DMS114 treated with DMSO at 0.1 percent for 48 hours (cell line): Measurements from ENCODE around the gene CDC42BPB.
"Not testable (repeated sequence)": the region's sequence is repeated elsewhere in the genome, so short reads cannot be mapped to it uniquely, and the experiment has no call there.

Experiments
- DNase-seq: peaks from one replicate; lab custom pipeline; 2025; ENCODE audit not compliant: unreplicated experiment; lab: John Stamatoyannopoulos, UW

CDC42BPB gene

DNA sequence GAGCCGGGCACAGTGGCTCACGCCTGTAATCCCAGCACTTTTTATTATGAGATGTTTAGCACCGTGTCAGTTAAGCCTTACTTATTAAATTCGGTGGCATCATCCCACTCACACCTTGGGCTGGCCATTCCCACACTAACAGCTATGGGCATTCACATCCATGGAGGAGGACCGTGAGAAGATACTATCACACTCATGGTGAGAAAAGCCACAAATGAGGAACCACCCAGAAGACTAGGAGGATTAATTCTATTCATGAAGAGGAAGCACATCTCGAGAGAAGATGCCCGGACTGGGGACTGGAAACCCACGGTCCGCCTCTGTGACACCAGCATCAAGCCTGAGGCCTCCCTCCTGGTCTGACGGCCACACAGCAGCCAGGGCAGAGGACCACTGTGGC is 4.9 kb downstream of the CDC42BPB start:
- DNase-seq = no peak

- no peak for DNase-seq
These were observed 6.4 kb downstream of the CDC42BPB start for GRCh38 chr14:103050935-103051334.

DNA sequence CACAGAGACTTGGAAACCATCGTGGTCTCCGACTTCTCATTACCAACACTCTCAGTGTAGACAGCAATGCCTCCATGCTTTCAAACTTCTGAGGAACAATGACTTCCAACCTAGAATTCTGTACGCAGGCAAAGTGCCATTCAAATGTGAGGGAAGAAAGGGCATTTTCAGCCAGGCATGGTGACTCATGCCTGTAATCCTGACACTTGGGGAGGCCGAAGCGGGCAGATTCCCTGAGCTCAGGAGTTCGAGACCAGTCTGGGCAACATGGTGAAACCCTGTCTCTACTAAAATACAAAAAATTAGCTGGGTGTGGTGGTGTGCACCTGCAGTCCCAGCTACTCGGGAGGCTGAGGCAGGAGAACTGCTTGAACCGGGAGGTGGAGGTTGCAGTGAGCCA is 9.9 kb downstream of the CDC42BPB start:
- DNase-seq = not testable (repeated sequence)

DNA sequence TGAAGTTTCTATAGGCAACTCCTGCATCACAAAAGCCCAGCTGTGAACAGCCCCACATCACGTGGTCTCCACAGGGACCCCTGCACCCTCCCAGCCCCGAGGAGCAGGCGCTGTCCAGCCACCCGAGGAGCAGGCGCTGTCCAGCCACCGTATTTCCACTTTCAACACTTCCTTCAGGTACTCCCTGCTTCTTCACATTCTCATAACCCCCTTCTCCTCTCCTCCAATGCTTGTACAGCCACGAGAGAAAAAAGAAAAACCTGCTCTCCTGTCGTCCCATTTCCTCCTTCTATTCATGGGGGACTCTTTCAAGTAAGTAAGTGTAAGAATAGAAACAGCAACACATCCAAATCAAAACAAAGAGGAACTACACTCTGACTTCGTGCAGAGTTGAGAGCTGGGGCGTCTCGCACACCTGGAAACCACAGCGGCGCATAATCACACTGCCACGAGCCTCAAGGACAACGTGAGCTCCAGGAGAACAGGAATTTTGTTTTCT is 11.9 kb downstream of the CDC42BPB start:
- DNase-seq = no peak

DNA sequence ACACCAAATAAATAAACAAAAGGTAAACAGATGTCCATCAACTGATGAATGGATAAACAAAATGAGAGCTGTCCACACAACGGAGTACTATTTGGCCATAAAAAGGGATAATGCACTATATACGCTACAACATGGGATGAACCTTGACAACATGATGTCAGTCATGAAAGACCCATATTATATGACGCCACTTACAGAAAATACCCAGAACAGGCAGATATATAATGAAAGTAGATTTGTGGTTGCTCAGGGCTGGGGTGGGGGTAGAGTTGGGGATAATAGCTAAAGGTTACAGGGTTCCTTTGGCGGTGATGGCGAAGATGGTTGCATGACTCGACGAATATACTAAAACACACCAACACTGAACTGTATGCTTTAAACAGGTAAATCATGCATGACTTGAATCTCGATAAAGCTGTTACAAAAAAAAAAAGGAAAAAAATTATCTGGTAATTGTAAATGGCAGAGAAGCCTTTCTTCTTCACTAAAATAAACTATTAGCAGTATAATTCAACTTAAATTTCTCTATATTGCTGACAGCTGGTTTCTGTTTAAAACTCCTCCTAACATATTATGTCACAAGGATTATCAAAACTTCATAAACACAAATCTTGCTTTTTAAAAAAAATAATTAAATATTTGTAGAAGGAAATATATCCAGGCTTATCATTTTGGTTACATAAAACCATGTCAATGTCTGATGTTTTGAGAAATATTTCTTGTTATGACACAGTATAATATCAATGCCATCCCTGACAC is 13.9 kb downstream of the CDC42BPB start:
- no peak for DNase-seq

DNA sequence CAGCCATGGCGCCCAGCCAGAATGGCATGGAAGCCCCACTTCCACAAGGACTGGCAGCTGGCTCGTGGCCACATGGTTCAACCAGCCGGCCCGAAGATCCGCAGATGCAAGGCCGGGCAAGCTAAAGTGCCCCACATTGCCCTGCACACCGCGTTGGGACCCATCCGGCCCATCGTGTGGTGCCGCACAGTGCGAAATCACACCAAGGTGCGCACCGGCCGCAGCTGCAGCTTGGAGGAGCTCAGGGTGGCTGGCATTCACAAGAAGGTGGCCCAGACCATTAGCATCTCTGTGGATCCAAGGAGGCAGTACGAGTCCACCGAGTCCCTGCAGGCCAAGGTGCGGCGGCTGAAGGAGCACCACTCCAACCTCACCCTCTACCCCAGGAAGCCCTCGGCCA is 15.9 kb downstream of the CDC42BPB start:
- DNase-seq = no peak

DNA sequence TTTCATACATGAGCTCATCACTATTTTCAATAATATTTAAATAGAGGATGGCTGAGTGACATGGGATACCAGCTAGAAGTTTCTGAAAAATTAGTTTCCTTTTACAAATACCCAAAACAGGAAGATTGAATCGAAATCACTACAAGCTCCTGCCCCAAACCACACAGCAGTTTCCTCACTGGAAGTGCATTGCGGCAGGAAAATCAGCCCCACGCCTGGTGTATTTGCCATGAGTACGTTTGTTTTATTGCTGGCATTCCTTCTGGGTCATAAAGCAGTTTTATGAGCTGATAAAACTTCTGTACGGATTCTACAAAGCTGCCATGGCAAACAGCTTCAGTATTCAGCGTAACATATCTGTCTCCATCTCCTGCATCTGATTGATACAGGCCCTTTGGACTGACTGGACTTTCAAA is 23.7 kb downstream of the CDC42BPB start:
- no peak for DNase-seq

- DNase-seq = no peak
These were observed 25.4 kb downstream of the CDC42BPB start for GRCh38 chr14:103031956-103032355.

DNA sequence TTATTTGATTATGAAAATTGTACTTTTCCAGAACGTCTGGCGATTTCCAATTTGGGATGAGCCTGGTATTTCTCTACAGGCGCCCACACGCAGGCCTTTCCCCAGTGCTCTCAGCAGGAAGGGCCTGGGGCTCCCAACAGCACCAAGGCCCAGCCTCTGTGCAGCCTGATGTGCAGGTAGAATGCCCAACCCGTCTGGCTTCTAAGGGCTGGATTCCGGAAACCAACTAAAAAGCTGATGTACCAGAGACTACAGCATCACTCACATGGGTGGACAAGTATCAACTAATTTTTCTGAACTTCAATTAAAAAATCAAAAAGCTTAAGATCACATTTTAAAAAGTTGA is 25.8 kb downstream of the CDC42BPB start:
- no peak for DNase-seq

GRCh38 chr14:103030741-103031565 is 26.4 kb downstream of the CDC42BPB start:
- no peak for DNase-seq

DNA sequence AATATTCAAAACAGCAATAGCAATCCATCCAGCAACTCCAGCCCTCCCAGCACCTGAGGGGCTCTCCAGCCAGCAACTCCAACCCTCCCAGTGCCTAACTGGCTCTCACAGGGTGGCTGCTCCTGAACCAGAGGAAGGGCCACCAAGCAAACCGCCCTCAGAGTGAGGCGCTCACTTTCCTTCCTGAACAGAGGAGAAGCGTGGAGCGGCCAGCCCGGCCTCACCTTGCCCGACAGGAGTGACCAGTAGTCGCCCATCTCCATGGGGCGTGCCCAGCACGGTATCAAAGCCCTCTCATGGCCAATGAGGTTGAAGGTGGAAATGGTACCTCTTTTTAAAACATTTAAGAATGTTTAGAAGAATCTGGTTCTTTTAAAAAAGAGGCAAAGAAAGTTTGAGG is 27.4 kb downstream of the CDC42BPB start:
- DNase-seq = no peak

DNA sequence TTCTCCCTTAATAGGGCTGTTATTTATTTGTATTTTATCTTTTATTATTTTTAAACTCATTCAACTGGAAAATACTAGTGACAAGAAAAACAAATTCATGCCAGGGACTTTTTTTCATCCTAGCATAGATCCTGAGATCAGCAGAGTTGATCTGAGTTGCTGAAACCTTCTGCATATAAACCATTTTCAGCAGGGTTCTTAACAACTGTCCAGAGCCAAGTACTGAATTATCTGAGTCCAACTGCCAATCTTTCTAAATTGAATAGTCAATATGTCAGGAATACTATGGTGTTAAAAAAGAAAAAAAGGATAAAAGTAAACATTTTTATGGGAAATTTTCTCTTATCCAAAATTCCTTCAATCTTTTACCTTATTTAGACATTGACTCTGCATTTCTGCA is 28.6 kb downstream of the CDC42BPB start:
- no peak for DNase-seq

GRCh38 chr14:103028161-103028767 is 29.1 kb downstream of the CDC42BPB start:
- DNase-seq = no peak

- no peak for DNase-seq
These were observed 29.9 kb downstream of the CDC42BPB start for GRCh38 chr14:103027451-103027850.

GRCh38 chr14:103026988-103027387 is 30.4 kb downstream of the CDC42BPB start:
- DNase-seq = no peak

DNA sequence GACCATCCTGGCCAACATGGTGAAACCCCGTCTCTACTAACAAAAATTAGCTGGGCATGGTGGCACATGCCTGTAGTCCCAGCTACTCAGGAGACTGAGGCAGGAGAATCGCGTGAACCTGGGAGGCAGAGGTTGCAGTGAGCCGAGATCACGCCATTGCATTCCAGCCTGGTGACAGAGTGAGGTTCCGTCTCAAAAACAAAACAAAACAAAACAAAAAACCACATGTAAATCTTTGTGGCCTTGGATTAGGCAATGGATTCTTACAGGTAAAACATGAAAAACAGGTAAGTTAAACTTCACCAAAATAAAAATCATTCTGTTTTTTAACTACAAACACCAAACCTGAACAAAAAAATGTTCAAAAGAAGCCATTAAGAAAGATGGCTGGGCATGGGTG is 31.2 kb downstream of the CDC42BPB start:
- not testable (repeated sequence) for DNase-seq

GRCh38 chr14:103023881-103024473 is 33.4 kb downstream of the CDC42BPB start:
- DNase-seq = no peak

DNA sequence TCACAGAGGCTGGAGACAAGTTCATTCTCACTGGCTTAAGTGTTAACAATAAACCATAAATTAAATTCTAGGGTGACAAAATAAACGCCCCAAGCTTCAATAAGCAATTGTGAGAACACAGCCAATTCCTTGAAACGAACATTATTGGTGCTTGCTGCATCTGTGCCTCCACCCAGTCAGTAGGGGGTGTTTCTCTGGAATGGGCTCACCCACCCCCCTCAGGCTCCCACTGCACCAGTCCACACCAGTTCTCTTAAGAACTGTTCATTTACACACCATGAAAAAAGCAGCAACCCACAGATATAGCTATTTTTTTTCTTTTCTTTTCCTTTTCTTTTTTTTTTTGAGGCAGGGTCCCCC is 34.7 kb downstream of the CDC42BPB start:
- DNase-seq = no peak

GRCh38 chr14:103022002-103022684 is 35.2 kb downstream of the CDC42BPB start:
- DNase-seq = no peak

GRCh38 chr14:103021684-103022001 is 35.7 kb downstream of the CDC42BPB start:
- DNase-seq = no peak
